GM12874 (cell line): ENCODE measurements around the gene GLE1.

Experiments
- CTCF ChIP-seq: IDR thresholded peaks from 2 replicates; pipeline ENCODE4 v1.5.1; 2011; ENCODE audit warnings: low read depth, mild to moderate bottlenecking, control low read depth, low read length, moderate library complexity; ENCODE audit not compliant: insufficient read depth

Gene GLE1

GRCh38 chr9:128495804-128496417 lies 8.6 kb upstream of the GLE1 start:
- TF ChIP-seq CTCF: no peak

- no peak for TF ChIP-seq CTCF
Measured at GRCh38 chr9:128497824-128498610, 6.5 kb upstream of the GLE1 start.

DNA sequence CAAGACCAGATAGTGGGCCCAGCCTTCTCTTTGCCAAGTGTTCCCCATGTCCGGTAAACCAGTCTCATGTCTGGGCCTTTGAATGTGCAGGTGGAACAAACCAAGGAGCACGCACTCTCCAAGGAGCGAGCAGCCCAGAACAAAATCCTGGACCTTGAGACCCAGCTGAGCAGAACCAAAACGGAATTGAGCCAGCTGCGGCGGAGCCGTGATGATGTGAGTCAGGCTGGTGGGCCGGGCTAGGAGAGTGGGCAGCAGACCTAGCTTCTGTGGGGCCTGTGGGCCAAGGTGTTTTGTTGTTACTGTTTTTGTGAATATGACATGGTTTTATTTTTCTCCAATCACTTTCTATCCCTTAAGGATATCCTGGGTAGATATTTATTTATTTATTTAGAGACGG lies 5.6 kb upstream of the GLE1 start:
- no peak for TF ChIP-seq CTCF

DNA sequence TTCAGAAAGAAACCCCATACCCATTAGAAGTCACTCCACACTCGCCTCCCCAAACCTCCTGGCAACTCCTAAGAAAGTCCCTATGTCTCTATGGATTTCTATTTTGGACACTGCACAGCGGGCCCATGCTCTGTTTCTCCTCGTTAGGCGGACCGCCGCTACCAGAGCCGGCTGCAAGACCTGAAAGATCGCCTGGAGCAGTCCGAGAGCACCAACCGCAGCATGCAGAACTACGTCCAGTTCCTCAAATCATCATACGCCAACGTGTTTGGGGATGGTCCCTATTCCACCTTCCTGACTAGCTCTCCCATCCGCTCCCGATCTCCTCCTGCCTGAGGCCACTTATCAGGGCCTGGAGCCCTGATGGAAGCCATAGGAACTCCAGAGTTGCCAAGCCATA lies 4.6 kb upstream of the GLE1 start:
- no peak for TF ChIP-seq CTCF

GRCh38 chr9:128503870-128504269 lies 649 bp upstream of the GLE1 start:
- TF ChIP-seq CTCF: no peak

DNA sequence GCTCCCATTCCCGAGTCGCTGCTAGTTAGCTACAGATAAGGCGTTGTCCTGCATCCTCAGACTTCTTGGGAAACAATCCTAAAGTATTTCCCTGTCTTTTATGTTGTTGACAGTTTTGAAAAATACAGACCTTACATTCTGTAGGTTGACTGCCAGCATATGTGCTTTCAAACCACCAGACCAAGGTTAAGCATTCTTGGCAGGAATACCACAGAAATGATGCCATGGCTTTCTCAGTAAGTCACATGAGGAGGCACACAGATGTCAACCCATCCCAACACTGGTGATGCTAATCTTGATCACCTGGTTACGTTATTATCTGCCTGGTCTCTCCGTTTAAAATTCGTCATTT lies 871 bp downstream of the GLE1 start:
- TF ChIP-seq CTCF: no peak

GRCh38 chr9:128512820-128513219 lies 8.3 kb downstream of the GLE1 start:
- TF ChIP-seq CTCF: no peak
